ENCODE measurements around the gene DOC2B. TPM values are rescaled to one million over a fixed set of nuclear protein-coding genes. Genes with fewer than 3 reads are reported as not detected.
"Not testable (repeated sequence)": the region's sequence is repeated elsewhere in the genome, so short reads cannot be mapped to it uniquely, and the experiment has no call there.

The DOC2B gene
- total RNA-seq, 2 experiments from 2014 or later = not detected

GRCh38 chr17:172401-172800 is 9.0 kb downstream of the DOC2B start:
- intact Hi-C loops (cut with micrococcal nuclease) = no loop called here
- Mint-ChIP-seq H3K4me1 (ENCODE audit: low read depth) (no peaks in the 10 kb centered on the region), H3K4me3 (no peak overlapping the region), H3K36me3 (ENCODE audit: low read depth) (no peaks in the 10 kb centered on the region), H3K27ac (no peak overlapping the region), H3K27me3 (peaks cover 2% of the 10 kb centered on the region), H3K9me3 (no peaks in the 10 kb centered on the region)
- no peak for TF ChIP-seq CTCF (IDR thresholded peaks at IDR 0.05)
- POLR2A ChIA-PET = no interaction called here
- ATAC-seq (no peak), DNase-seq (no peak)
- CTCF ChIA-PET = no interaction called here

GRCh38 chr17:171871-172270 is 9.6 kb downstream of the DOC2B start:
- H3K4me3 Mint-ChIP-seq = no peak overlapping the region
- no peak overlapping the region for H3K27ac Mint-ChIP-seq
- intact Hi-C loops (cut with micrococcal nuclease) = no loop called here
- no peaks in the 10 kb centered on the region for H3K9me3 Mint-ChIP-seq
- CTCF ChIA-PET = no interaction called here
- POLR2A ChIA-PET = no interaction called here
- DNase-seq (no peak), ATAC-seq (no peak)
- no peaks in the 10 kb centered on the region for H3K36me3 Mint-ChIP-seq (ENCODE audit: low read depth)
- H3K27me3 Mint-ChIP-seq = no peaks in the 10 kb centered on the region
- TF ChIP-seq CTCF (IDR thresholded peaks at IDR 0.05) = no peak
- H3K4me1 Mint-ChIP-seq (ENCODE audit: low read depth) = no peaks in the 10 kb centered on the region

GRCh38 chr17:170130-170670 is 11.2 kb downstream of the DOC2B start:
- no peaks in the 10 kb centered on the region for H3K27me3 Mint-ChIP-seq
- ChIA-PET POLR2A (no interaction called here), CTCF (no interaction called here)
- H3K27ac Mint-ChIP-seq = no peak overlapping the region
- intact Hi-C loops (cut with micrococcal nuclease) = no loop called here
- no peak for TF ChIP-seq CTCF (IDR thresholded peaks at IDR 0.05)
- H3K9me3 Mint-ChIP-seq = no peaks in the 10 kb centered on the region
- DNase-seq (no peak), ATAC-seq (no peak)
- H3K4me3 Mint-ChIP-seq = no peak overlapping the region
- no peaks in the 10 kb centered on the region for H3K36me3 Mint-ChIP-seq (ENCODE audit: low read depth)
- no peaks in the 10 kb centered on the region for H3K4me1 Mint-ChIP-seq (ENCODE audit: low read depth)

GRCh38 chr17:168614-169013 is 12.8 kb downstream of the DOC2B start:
- POLR2A ChIA-PET; H3K4me3 Mint-ChIP-seq; H3K4me1 Mint-ChIP-seq (ENCODE audit: low read depth); H3K9me3 Mint-ChIP-seq; H3K36me3 Mint-ChIP-seq (ENCODE audit: low read depth); CTCF ChIA-PET; intact Hi-C loops (cut with micrococcal nuclease); H3K27ac Mint-ChIP-seq; H3K27me3 Mint-ChIP-seq: not testable (repeated sequence)
- peak; percentile 42 for ATAC-seq
- peak; percentile 13 for DNase-seq

GRCh38 chr17:165939-166338 is 15.5 kb downstream of the DOC2B start:
- no peak for ATAC-seq
- intact Hi-C loops (cut with micrococcal nuclease) = no loop called here
- no peak overlapping the region for H3K4me3 Mint-ChIP-seq
- DNase-seq = no peak
- TF ChIP-seq CTCF (IDR thresholded peaks at IDR 0.05) = no peak
- ChIA-PET POLR2A (no interaction called here), CTCF (no interaction called here)
- H3K27me3 Mint-ChIP-seq = no peaks in the 10 kb centered on the region
- H3K36me3 Mint-ChIP-seq (ENCODE audit: low read depth) = no peaks in the 10 kb centered on the region
- H3K4me1 Mint-ChIP-seq (ENCODE audit: low read depth) = no peaks in the 10 kb centered on the region
- no peaks in the 10 kb centered on the region for H3K9me3 Mint-ChIP-seq
- H3K27ac Mint-ChIP-seq = no peak overlapping the region
